WTC11 (cell line): ENCODE data around the gene CAPN9.

Source experiments
- CREB1 ChIP-seq: sonication (generic); formaldehyde crosslinking; IDR thresholded peaks from 2 replicates; pipeline ENCODE4 v1.8.0; 2023; ENCODE audit warnings: mild to moderate bottlenecking, missing genetic modification reagents
- CTCF ChIP-seq: fragments of 200-600 bp; IDR thresholded peaks from 2 replicates; pipeline ENCODE4 v1.8.0; 2022; ENCODE audit warnings: antibody characterized with exemption
- JUN ChIP-seq: sonication (generic); formaldehyde crosslinking; IDR thresholded peaks from 2 replicates; pipeline ENCODE4 v1.8.0; 2023; ENCODE audit warnings: mild to moderate bottlenecking, missing genetic modification reagents
- SMAD3 ChIP-seq: sonication (generic); formaldehyde crosslinking; IDR thresholded peaks from 2 replicates; pipeline ENCODE4 v1.8.0; 2022; ENCODE audit warnings: missing genetic modification reagents, mild to moderate bottlenecking, borderline replicate concordance
- USF2 ChIP-seq: sonication (generic); formaldehyde crosslinking; IDR thresholded peaks from 2 replicates; pipeline ENCODE4 v1.8.1; 2023; ENCODE audit warnings: mild to moderate bottlenecking, missing genetic modification reagents, moderate library complexity
- ZBTB21 ChIP-seq: sonication (generic); formaldehyde crosslinking; IDR thresholded peaks from 2 replicates; pipeline ENCODE4 v1.8.1; 2023; ENCODE audit warnings: mild to moderate bottlenecking, missing genetic modification reagents, borderline replicate concordance
- ZNF232 ChIP-seq: sonication (generic); formaldehyde crosslinking; IDR thresholded peaks from 2 replicates; pipeline ENCODE4 v1.8.0; 2022; ENCODE audit warnings: mild to moderate bottlenecking, missing genetic modification reagents
- TF ChIP-seq, protein P1 (sequence below): fragments of 250-450 bp; sonication (Bioruptor Pico); IDR thresholded peaks from 2 replicates; pipeline ENCODE4 v1.9.0; 2021; ENCODE audit warnings: mild to moderate bottlenecking

DNA sequence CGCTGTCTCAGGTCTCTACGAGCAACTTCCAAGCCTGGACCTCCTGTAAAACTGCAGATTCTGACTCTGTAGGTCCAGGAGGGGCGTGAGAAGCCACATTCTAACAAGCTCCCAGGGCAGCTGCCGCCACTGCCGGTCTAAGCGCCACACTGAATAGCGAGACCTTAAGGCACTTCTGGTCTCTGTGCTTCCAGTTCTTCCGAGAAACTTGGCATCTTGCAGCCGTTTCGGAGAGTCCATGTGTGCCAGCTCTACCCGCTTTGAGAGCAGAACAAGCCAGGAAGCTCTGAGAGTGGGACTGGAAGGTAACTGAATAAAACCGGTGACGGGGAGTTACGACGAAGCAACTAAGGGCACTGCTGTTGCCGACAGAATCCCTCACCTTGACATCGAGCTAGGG lies 45.8 kb upstream of the CAPN9 start:
- TF ChIP-seq CTCF (no peak), SMAD3 (CRISPR knock-in tag) (no peak), USF2 (no peak), ZNF232 (CRISPR knock-in tag) (no peak), ZBTB21 (CRISPR knock-in tag) (no peak), CREB1 (CRISPR knock-in tag) (no peak), JUN (CRISPR knock-in tag) (no peak)
- TF ChIP-seq, protein P1, sequence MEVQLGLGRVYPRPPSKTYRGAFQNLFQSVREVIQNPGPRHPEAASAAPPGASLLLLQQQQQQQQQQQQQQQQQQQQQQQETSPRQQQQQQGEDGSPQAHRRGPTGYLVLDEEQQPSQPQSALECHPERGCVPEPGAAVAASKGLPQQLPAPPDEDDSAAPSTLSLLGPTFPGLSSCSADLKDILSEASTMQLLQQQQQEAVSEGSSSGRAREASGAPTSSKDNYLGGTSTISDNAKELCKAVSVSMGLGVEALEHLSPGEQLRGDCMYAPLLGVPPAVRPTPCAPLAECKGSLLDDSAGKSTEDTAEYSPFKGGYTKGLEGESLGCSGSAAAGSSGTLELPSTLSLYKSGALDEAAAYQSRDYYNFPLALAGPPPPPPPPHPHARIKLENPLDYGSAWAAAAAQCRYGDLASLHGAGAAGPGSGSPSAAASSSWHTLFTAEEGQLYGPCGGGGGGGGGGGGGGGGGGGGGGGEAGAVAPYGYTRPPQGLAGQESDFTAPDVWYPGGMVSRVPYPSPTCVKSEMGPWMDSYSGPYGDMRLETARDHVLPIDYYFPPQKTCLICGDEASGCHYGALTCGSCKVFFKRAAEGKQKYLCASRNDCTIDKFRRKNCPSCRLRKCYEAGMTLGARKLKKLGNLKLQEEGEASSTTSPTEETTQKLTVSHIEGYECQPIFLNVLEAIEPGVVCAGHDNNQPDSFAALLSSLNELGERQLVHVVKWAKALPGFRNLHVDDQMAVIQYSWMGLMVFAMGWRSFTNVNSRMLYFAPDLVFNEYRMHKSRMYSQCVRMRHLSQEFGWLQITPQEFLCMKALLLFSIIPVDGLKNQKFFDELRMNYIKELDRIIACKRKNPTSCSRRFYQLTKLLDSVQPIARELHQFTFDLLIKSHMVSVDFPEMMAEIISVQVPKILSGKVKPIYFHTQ (CRISPR knock-in tag) = no peak
